GM23338 (cell line): Measurements from ENCODE around the gene RTL10. TPM values are rescaled to one million over a fixed set of nuclear protein-coding genes. Genes with fewer than 3 reads are reported as not detected.

ENCODE experiments used
- ATAC-seq: fragments of 200-7000 bp; cut with Tn5 transposase; 3 replicates; pipeline ENCODE4 v1.9.1; 2020
- DNase-seq: peaks from one replicate; pipeline ENCODE4 v3.0.0-alpha.2; 2015; ENCODE audit warnings: low spot score
- H2AFZ ChIP-seq: fragments of 200-600 bp; sonication (generic); 2 replicates; pipeline ENCODE4 v1.8.0; 2016; ENCODE audit warnings: antibody characterized with exemption, mild to moderate bottlenecking, moderate library complexity
- H3F3A ChIP-seq: fragments of 200-600 bp; sonication (generic); replicated peaks from 2 replicates; pipeline ENCODE4 v1.8.0; 2017; ENCODE audit warnings: antibody characterized with exemption, mixed run types, low read depth
- H3K27ac ChIP-seq: fragments of 200-600 bp; sonication (generic); 2 replicates; pipeline ENCODE4 v1.6.1; 2016; ENCODE audit warnings: low read depth
- H3K27me3 ChIP-seq: fragments of 200-600 bp; sonication (generic); 2 replicates; pipeline ENCODE4 v1.8.0; 2016; ENCODE audit warnings: mild to moderate bottlenecking, mixed run types, moderate library complexity; ENCODE audit not compliant: insufficient read depth
- H3K36me3 ChIP-seq: fragments of 200-600 bp; sonication (generic); 2 replicates; pipeline ENCODE4 v1.8.0; 2016; ENCODE audit warnings: mild to moderate bottlenecking; ENCODE audit not compliant: insufficient read depth
- H3K4me1 ChIP-seq: fragments of 200-600 bp; sonication (generic); 2 replicates; pipeline ENCODE4 v1.8.0; 2016; ENCODE audit warnings: mild to moderate bottlenecking, moderate library complexity; ENCODE audit not compliant: insufficient read depth
- H3K4me2 ChIP-seq: fragments of 200-600 bp; sonication (generic); 2 replicates; pipeline ENCODE4 v1.7.1; 2017; ENCODE audit warnings: mixed run types
- H3K4me3 ChIP-seq: fragments of 200-600 bp; sonication (generic); 2 replicates; pipeline ENCODE4 v1.6.1; 2016; ENCODE audit warnings: mixed run types
- H3K79me2 ChIP-seq: fragments of 200-600 bp; sonication (generic); replicated peaks from 2 replicates; pipeline ENCODE4 v1.8.0; 2017; ENCODE audit warnings: mild to moderate bottlenecking; ENCODE audit not compliant: insufficient read depth
- H3K9me2 ChIP-seq: fragments of 200-600 bp; sonication (generic); 2 replicates; pipeline ENCODE4 v1.8.0; 2017; ENCODE audit not compliant: insufficient read depth
- H4K20me1 ChIP-seq: fragments of 200-600 bp; sonication (generic); replicated peaks from 2 replicates; pipeline ENCODE4 v1.8.0; 2017; ENCODE audit warnings: mild to moderate bottlenecking; ENCODE audit not compliant: insufficient read depth
- H3K27ac Mint-ChIP-seq: 2 replicates; pipeline ENCODE4 v1.8.0; 2020; ENCODE audit warnings: inconsistent platforms, mild to moderate bottlenecking, moderate library complexity, mixed read lengths
- H3K27me3 Mint-ChIP-seq: 3 replicates; pipeline ENCODE4 v1.8.0; 2022; ENCODE audit warnings: low read depth, mild to moderate bottlenecking, moderate library complexity, mixed read lengths, inconsistent platforms; ENCODE audit not compliant: insufficient read depth, poor library complexity
- H3K36me3 Mint-ChIP-seq: 3 replicates; pipeline ENCODE4 v1.8.0; 2021; ENCODE audit warnings: low read depth, mild to moderate bottlenecking, inconsistent platforms, moderate library complexity, mixed read lengths
- H3K4me1 Mint-ChIP-seq: 3 replicates; pipeline ENCODE4 v1.8.0; 2020; ENCODE audit warnings: mild to moderate bottlenecking, inconsistent platforms, mixed read lengths
- H3K4me3 Mint-ChIP-seq: 3 replicates; pipeline ENCODE4 v1.8.0; 2021; ENCODE audit warnings: moderate library complexity, mild to moderate bottlenecking, inconsistent platforms, mixed read lengths
- H3K9me3 Mint-ChIP-seq: 3 replicates; pipeline ENCODE4 v1.8.0; 2020; ENCODE audit warnings: moderate library complexity, mild to moderate bottlenecking, inconsistent platforms, mixed read lengths
- CREB1 ChIP-seq: fragments of 250-450 bp; sonication (Bioruptor Pico); IDR thresholded peaks from 2 replicates; pipeline ENCODE4 v1.5.0; 2020; ENCODE audit warnings: low read depth, mild to moderate bottlenecking, moderate library complexity
- EZH2 ChIP-seq: fragments of 200-600 bp; sonication (generic); IDR thresholded peaks from one replicate; pipeline ENCODE4 v1.8.0; 2017; ENCODE audit warnings: antibody characterized with exemption, mild to moderate bottlenecking, low read depth; ENCODE audit not compliant: unreplicated experiment
- EZH2phosphoT487 ChIP-seq: fragments of 200-600 bp; sonication (generic); IDR thresholded peaks from one replicate; pipeline ENCODE4 v1.8.1; 2018; ENCODE audit warnings: antibody characterized with exemption; ENCODE audit not compliant: unreplicated experiment
- JUNB ChIP-seq: IDR thresholded peaks from one replicate; pipeline ENCODE4 v1.6.1; 2016; ENCODE audit warnings: antibody characterized with exemption; ENCODE audit not compliant: unreplicated experiment
- NANOG ChIP-seq: IDR thresholded peaks from 2 replicates; pipeline ENCODE4 v1.6.1; 2016; ENCODE audit warnings: antibody characterized with exemption, borderline replicate concordance
- POLR2AphosphoS5 ChIP-seq: IDR thresholded peaks from 2 replicates; pipeline ENCODE4 v1.6.1; 2016; ENCODE audit warnings: antibody characterized with exemption, low read depth
- STAT1 ChIP-seq: IDR thresholded peaks from one replicate; pipeline ENCODE4 v1.6.1; 2016; ENCODE audit warnings: antibody characterized with exemption; ENCODE audit not compliant: unreplicated experiment
- ZNF114 ChIP-seq: fragments of 250-450 bp; sonication (Bioruptor Pico); IDR thresholded peaks from 2 replicates; pipeline ENCODE4 v1.5.0; 2020; ENCODE audit warnings: mild to moderate bottlenecking, moderate library complexity
- ZNF331 ChIP-seq: fragments of 250-450 bp; sonication (Bioruptor Pico); IDR thresholded peaks from 2 replicates; pipeline ENCODE4 v1.5.0; 2020; ENCODE audit warnings: low read depth, mild to moderate bottlenecking, moderate library complexity
- polyA plus RNA-seq: library from polyadenylated mRNA; unstranded; fragments of >200 nt; fragmentation: Nextera tagmentation; extraction: Ambion mirVana; gene quantifications from 2 replicates; pipeline ENCODE4 v1.2.1, GENCODE V29; 2016
- total RNA-seq: library from RNA; depleted of rRNA; stranded (reverse); fragments of >200 nt; shearing (Covaris generic); gene quantifications from 2 replicates; pipeline ENCODE4 v1.2.3, GENCODE V29; 2014
- TF ChIP-seq, protein P1 (sequence below): IDR thresholded peaks from one replicate; pipeline ENCODE4 v1.6.1; 2018; ENCODE audit warnings: antibody characterized with exemption; ENCODE audit not compliant: unreplicated experiment
- TF ChIP-seq, protein P2 (sequence below), 2 experiments: fragments of 200-600 bp in 1 of 2; sonication (generic) in 1 of 2; conservative IDR thresholded peaks; 2 replicates each; pipeline versions ENCODE4 v1.5.1 to v1.6.1; 2016 to 2017; ENCODE audit warnings: antibody characterized with exemption in 2 of 2, low read depth in 2 of 2, mild to moderate bottlenecking in 2 of 2, moderate library complexity in 1 of 2
- TF ChIP-seq, protein P3 (sequence below): fragments of 250-450 bp; sonication (Bioruptor Pico); IDR thresholded peaks from 2 replicates; pipeline ENCODE4 v1.5.0; 2020; ENCODE audit warnings: mild to moderate bottlenecking, moderate library complexity
- TF ChIP-seq, protein P4 (sequence below): IDR thresholded peaks from 2 replicates; pipeline ENCODE4 v1.6.1; 2016; ENCODE audit warnings: antibody characterized with exemption

RTL10 gene
- total and polyA plus RNA-seq, 2 experiments from 2014 or later: 9.4 to 17.4 TPM

DNA sequence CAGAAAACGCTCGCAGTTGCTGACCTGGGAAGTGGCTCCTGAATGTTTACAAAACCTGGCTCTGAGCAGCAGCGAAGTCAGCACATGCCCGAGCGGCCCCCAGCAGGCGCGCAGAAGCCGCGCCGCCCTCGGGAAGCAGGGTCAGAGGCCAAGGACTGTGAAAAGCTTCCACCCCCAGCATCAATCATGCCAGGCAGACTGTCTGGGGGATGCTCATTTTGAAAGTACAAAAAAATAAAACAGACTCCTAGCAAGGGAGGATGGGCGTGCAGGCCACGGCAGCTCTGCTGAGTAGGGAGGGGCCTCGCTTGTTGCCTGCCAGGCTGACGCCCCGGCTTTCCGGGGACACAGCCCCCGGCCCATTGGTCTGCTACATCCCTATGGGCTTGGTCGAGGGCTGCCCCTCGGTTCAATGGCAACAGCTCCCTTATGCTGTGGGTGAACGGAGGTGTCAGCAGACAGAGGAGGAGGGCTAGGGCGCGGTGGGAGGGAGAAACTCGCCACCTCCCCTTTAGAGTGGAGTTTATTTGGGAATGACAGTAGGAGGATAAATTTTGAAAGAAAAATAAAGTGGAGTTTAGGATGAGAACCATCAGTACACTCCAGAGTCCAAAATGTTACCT is 37.7 kb upstream of the RTL10 start:
- ATAC-seq (peak; percentile 37), DNase-seq (no peak)
- Histone ChIP-seq H3K9me2 (no peaks in the 10 kb centered on the region), H3F3A (peaks cover 13% of the 10 kb centered on the region; the same call in 1 of the 2 replicates), H3K79me2 (no peaks in the 10 kb centered on the region), H3K4me3 (no peak overlapping the region), H2AFZ (peak overlapping the region; percentile 35; the same call in 1 of the 2 replicates), H3K4me2 (peak overlapping the region; percentile 59; the same call in 1 of the 2 replicates), H3K36me3 (no peaks in the 10 kb centered on the region), H4K20me1 (no peaks in the 10 kb centered on the region), H3K4me1 (peaks cover 20% of the 10 kb centered on the region), H3K27ac (peak overlapping the region; percentile 69; the same call in 1 of the 2 replicates), H3K27me3 (no peaks in the 10 kb centered on the region)
- TF ChIP-seq, protein P1, sequence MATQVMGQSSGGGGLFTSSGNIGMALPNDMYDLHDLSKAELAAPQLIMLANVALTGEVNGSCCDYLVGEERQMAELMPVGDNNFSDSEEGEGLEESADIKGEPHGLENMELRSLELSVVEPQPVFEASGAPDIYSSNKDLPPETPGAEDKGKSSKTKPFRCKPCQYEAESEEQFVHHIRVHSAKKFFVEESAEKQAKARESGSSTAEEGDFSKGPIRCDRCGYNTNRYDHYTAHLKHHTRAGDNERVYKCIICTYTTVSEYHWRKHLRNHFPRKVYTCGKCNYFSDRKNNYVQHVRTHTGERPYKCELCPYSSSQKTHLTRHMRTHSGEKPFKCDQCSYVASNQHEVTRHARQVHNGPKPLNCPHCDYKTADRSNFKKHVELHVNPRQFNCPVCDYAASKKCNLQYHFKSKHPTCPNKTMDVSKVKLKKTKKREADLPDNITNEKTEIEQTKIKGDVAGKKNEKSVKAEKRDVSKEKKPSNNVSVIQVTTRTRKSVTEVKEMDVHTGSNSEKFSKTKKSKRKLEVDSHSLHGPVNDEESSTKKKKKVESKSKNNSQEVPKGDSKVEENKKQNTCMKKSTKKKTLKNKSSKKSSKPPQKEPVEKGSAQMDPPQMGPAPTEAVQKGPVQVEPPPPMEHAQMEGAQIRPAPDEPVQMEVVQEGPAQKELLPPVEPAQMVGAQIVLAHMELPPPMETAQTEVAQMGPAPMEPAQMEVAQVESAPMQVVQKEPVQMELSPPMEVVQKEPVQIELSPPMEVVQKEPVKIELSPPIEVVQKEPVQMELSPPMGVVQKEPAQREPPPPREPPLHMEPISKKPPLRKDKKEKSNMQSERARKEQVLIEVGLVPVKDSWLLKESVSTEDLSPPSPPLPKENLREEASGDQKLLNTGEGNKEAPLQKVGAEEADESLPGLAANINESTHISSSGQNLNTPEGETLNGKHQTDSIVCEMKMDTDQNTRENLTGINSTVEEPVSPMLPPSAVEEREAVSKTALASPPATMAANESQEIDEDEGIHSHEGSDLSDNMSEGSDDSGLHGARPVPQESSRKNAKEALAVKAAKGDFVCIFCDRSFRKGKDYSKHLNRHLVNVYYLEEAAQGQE: no peak
- TF ChIP-seq STAT1: no peak
- TF ChIP-seq JUNB: no peak
- no peak for TF ChIP-seq ZNF114 (CRISPR knock-in tag)
- TF ChIP-seq, protein P2, sequence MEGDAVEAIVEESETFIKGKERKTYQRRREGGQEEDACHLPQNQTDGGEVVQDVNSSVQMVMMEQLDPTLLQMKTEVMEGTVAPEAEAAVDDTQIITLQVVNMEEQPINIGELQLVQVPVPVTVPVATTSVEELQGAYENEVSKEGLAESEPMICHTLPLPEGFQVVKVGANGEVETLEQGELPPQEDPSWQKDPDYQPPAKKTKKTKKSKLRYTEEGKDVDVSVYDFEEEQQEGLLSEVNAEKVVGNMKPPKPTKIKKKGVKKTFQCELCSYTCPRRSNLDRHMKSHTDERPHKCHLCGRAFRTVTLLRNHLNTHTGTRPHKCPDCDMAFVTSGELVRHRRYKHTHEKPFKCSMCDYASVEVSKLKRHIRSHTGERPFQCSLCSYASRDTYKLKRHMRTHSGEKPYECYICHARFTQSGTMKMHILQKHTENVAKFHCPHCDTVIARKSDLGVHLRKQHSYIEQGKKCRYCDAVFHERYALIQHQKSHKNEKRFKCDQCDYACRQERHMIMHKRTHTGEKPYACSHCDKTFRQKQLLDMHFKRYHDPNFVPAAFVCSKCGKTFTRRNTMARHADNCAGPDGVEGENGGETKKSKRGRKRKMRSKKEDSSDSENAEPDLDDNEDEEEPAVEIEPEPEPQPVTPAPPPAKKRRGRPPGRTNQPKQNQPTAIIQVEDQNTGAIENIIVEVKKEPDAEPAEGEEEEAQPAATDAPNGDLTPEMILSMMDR (conservative IDR thresholded peaks at IDR 0.05; ENCODE audit: low read depth in 2 of 2): no peak
- no peak for TF ChIP-seq POLR2AphosphoS5
- TF ChIP-seq NANOG: no peak
- no peak for TF ChIP-seq CREB1 (CRISPR knock-in tag)
- TF ChIP-seq, protein P3, sequence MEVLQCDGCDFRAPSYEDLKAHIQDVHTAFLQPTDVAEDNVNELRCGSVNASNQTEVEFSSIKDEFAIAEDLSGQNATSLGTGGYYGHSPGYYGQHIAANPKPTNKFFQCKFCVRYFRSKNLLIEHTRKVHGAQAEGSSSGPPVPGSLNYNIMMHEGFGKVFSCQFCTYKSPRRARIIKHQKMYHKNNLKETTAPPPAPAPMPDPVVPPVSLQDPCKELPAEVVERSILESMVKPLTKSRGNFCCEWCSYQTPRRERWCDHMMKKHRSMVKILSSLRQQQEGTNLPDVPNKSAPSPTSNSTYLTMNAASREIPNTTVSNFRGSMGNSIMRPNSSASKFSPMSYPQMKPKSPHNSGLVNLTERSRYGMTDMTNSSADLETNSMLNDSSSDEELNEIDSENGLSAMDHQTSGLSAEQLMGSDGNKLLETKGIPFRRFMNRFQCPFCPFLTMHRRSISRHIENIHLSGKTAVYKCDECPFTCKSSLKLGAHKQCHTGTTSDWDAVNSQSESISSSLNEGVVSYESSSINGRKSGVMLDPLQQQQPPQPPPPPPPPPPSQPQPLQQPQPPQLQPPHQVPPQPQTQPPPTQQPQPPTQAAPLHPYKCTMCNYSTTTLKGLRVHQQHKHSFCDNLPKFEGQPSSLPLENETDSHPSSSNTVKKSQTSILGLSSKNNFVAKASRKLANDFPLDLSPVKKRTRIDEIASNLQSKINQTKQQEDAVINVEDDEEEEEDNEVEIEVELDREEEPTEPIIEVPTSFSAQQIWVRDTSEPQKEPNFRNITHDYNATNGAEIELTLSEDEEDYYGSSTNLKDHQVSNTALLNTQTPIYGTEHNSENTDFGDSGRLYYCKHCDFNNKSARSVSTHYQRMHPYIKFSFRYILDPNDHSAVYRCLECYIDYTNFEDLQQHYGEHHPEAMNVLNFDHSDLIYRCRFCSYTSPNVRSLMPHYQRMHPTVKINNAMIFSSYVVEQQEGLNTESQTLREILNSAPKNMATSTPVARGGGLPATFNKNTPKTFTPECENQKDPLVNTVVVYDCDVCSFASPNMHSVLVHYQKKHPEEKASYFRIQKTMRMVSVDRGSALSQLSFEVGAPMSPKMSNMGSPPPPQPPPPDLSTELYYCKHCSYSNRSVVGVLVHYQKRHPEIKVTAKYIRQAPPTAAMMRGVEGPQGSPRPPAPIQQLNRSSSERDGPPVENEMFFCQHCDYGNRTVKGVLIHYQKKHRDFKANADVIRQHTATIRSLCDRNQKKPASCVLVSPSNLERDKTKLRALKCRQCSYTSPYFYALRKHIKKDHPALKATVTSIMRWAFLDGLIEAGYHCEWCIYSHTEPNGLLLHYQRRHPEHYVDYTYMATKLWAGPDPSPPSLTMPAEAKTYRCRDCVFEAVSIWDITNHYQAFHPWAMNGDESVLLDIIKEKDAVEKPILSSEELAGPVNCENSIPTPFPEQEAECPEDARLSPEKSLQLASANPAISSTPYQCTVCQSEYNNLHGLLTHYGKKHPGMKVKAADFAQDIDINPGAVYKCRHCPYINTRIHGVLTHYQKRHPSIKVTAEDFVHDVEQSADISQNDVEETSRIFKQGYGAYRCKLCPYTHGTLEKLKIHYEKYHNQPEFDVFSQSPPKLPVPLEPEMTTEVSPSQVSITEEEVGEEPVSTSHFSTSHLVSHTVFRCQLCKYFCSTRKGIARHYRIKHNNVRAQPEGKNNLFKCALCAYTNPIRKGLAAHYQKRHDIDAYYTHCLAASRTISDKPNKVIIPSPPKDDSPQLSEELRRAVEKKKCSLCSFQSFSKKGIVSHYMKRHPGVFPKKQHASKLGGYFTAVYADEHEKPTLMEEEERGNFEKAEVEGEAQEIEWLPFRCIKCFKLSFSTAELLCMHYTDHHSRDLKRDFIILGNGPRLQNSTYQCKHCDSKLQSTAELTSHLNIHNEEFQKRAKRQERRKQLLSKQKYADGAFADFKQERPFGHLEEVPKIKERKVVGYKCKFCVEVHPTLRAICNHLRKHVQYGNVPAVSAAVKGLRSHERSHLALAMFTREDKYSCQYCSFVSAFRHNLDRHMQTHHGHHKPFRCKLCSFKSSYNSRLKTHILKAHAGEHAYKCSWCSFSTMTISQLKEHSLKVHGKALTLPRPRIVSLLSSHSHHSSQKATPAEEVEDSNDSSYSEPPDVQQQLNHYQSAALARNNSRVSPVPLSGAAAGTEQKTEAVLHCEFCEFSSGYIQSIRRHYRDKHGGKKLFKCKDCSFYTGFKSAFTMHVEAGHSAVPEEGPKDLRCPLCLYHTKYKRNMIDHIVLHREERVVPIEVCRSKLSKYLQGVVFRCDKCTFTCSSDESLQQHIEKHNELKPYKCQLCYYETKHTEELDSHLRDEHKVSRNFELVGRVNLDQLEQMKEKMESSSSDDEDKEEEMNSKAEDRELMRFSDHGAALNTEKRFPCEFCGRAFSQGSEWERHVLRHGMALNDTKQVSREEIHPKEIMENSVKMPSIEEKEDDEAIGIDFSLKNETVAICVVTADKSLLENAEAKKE: no peak
- TF ChIP-seq, protein P4, sequence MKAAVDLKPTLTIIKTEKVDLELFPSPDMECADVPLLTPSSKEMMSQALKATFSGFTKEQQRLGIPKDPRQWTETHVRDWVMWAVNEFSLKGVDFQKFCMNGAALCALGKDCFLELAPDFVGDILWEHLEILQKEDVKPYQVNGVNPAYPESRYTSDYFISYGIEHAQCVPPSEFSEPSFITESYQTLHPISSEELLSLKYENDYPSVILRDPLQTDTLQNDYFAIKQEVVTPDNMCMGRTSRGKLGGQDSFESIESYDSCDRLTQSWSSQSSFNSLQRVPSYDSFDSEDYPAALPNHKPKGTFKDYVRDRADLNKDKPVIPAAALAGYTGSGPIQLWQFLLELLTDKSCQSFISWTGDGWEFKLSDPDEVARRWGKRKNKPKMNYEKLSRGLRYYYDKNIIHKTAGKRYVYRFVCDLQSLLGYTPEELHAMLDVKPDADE: no peak
- no peak for TF ChIP-seq EZH2phosphoT487
- no peak for TF ChIP-seq EZH2
- no peak for TF ChIP-seq ZNF331 (CRISPR knock-in tag)
- H3K27ac Mint-ChIP-seq: no peak overlapping the region
- H3K9me3 Mint-ChIP-seq: no peaks in the 10 kb centered on the region
- peaks cover 31% of the 10 kb centered on the region for H3K4me1 Mint-ChIP-seq
- H3K27me3 Mint-ChIP-seq: peaks cover 16% of the 10 kb centered on the region
- no peaks in the 10 kb centered on the region for H3K36me3 Mint-ChIP-seq
- H3K4me3 Mint-ChIP-seq: no peak overlapping the region; the same call in 2 of the 3 replicates
